BLaER1 (cell line): Measurements from ENCODE around the gene GASK1A.
"Not testable (repeated sequence)": the region's sequence is repeated elsewhere in the genome, so short reads cannot be mapped to it uniquely, and the experiment has no call there.

Source experiments
- H3K27ac ChIP-seq: shearing (Covaris generic); formaldehyde crosslinking; 2 replicates; pipeline ENCODE4 v1.8.1; 2022
- H3K27me3 ChIP-seq: shearing (Covaris generic); formaldehyde crosslinking; 2 replicates; pipeline ENCODE4 v1.8.1; 2022
- H3K36me3 ChIP-seq: shearing (Covaris generic); formaldehyde crosslinking; 2 replicates; pipeline ENCODE4 v1.8.1; 2022
- H3K4me1 ChIP-seq: shearing (Covaris generic); formaldehyde crosslinking; 2 replicates; pipeline ENCODE4 v1.8.1; 2022
- H3K4me2 ChIP-seq: shearing (Covaris generic); formaldehyde crosslinking; 2 replicates; pipeline ENCODE4 v1.8.1; 2022
- H3K4me3 ChIP-seq: shearing (Covaris generic); formaldehyde crosslinking; 2 replicates; pipeline ENCODE4 v1.8.1; 2022
- H3K9ac ChIP-seq: shearing (Covaris generic); formaldehyde crosslinking; 2 replicates; pipeline ENCODE4 v1.8.1; 2022
- H3K9me3 ChIP-seq: shearing (Covaris generic); formaldehyde crosslinking; 2 replicates; pipeline ENCODE4 v1.8.1; 2022
- H4K20me1 ChIP-seq: shearing (Covaris generic); formaldehyde crosslinking; 2 replicates; pipeline ENCODE4 v1.8.1; 2022
- Cebpa-rat ChIP-seq: shearing (Covaris generic); IDR thresholded peaks from 2 replicates; pipeline ENCODE4 v1.8.1; 2022

The GASK1A gene

DNA sequence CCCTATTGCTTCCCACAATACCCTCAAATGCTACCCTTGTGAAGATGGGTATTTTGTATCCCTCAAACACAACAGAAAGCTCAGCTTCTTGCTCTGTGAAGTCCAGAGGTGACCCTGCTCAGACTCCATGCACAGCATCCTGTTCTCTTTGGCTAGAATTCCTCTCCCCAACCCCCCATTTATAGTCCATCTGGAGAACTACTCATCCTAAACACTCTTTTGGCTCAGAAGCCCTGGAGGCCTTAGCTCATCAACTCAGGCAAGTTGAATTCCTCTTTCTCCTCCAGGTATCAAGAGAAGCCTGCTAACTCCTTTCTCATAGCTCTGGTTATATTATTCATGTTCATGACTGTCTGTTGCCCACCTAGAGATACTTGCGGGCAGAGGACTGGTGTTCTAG lies 18.3 kb upstream of the GASK1A start:
- H3K9me3 ChIP-seq = no peaks in the 10 kb centered on the region
- no peaks in the 10 kb centered on the region for H3K36me3 ChIP-seq
- H4K20me1 ChIP-seq = no peaks in the 10 kb centered on the region
- no peak overlapping the region for H3K9ac ChIP-seq
- H3K4me1 ChIP-seq = no peaks in the 10 kb centered on the region
- H3K27me3 ChIP-seq = no peaks in the 10 kb centered on the region
- H3K4me3 ChIP-seq = no peak overlapping the region
- H3K4me2 ChIP-seq = no peak overlapping the region
- no peak for TF ChIP-seq Cebpa-rat
- H3K27ac ChIP-seq = no peak overlapping the region

- H3K4me3 ChIP-seq = no peak overlapping the region
- no peak overlapping the region for H3K27ac ChIP-seq
- no peaks in the 10 kb centered on the region for H3K27me3 ChIP-seq
- no peaks in the 10 kb centered on the region for H4K20me1 ChIP-seq
- no peak overlapping the region for H3K4me2 ChIP-seq
- H3K36me3 ChIP-seq = no peaks in the 10 kb centered on the region
- H3K9me3 ChIP-seq = no peaks in the 10 kb centered on the region
- H3K4me1 ChIP-seq = no peaks in the 10 kb centered on the region
- no peak overlapping the region for H3K9ac ChIP-seq
- TF ChIP-seq Cebpa-rat = no peak
Measured at GRCh38 chr3:42961633-42962032, 17.5 kb upstream of the GASK1A start.

DNA sequence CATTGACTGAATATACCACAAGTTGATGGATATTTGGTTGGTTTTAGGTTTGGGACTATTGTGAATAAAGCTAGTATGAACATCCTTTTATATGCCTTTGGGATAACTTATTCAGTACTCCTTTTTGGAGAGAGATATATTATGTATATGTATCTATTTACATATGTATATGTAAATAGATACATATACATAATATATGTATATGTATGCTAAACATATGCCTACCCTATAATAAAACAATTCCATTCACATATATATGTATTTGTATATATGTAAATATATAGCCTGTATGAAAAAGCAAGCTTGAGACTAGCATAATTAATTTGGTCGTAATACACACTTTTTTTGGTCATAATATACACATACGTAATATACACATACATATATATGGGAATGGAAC lies 15.8 kb upstream of the GASK1A start:
- Histone ChIP-seq H4K20me1 (no peaks in the 10 kb centered on the region), H3K27me3 (no peaks in the 10 kb centered on the region), H3K9me3 (no peaks in the 10 kb centered on the region), H3K9ac (no peak overlapping the region), H3K27ac (no peak overlapping the region), H3K4me3 (no peak overlapping the region), H3K36me3 (no peaks in the 10 kb centered on the region), H3K4me2 (no peak overlapping the region), H3K4me1 (no peaks in the 10 kb centered on the region)
- TF ChIP-seq Cebpa-rat = no peak

DNA sequence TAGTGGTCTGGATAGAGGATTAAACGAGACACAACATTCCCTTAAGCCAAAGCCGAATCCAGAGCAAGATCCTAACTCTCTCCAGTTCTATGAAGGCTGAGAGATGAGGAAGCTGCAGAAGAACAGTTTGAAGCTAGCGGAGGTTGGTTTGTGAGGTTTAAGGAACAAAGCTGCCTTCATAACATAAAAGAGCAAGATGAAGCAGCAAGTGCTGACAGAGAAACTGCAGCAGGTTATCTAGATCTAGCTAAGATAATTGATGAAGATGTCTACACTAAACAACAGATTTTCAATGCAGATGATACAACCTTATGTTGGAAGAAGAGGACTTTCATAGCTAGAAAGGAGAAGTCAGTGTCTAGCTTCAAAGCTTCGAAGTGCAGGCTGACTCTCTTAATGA lies 14.8 kb upstream of the GASK1A start:
- no peak for TF ChIP-seq Cebpa-rat
- Histone ChIP-seq H3K9me3 (no peaks in the 10 kb centered on the region), H4K20me1 (no peaks in the 10 kb centered on the region), H3K36me3 (no peaks in the 10 kb centered on the region), H3K9ac (no peak overlapping the region), H3K4me1 (no peaks in the 10 kb centered on the region), H3K27ac (no peak overlapping the region), H3K4me3 (no peak overlapping the region), H3K27me3 (no peaks in the 10 kb centered on the region), H3K4me2 (no peak overlapping the region)

GRCh38 chr3:42970557-42970956 lies 8.6 kb upstream of the GASK1A start:
- no peaks in the 10 kb centered on the region for H3K27me3 ChIP-seq
- no peak overlapping the region for H3K4me3 ChIP-seq
- H3K9ac ChIP-seq = no peak overlapping the region
- no peaks in the 10 kb centered on the region for H4K20me1 ChIP-seq
- no peaks in the 10 kb centered on the region for H3K4me1 ChIP-seq
- no peak overlapping the region for H3K4me2 ChIP-seq
- no peak for TF ChIP-seq Cebpa-rat
- H3K27ac ChIP-seq = no peak overlapping the region
- no peaks in the 10 kb centered on the region for H3K36me3 ChIP-seq
- H3K9me3 ChIP-seq = peaks cover 29% of the 10 kb centered on the region

DNA sequence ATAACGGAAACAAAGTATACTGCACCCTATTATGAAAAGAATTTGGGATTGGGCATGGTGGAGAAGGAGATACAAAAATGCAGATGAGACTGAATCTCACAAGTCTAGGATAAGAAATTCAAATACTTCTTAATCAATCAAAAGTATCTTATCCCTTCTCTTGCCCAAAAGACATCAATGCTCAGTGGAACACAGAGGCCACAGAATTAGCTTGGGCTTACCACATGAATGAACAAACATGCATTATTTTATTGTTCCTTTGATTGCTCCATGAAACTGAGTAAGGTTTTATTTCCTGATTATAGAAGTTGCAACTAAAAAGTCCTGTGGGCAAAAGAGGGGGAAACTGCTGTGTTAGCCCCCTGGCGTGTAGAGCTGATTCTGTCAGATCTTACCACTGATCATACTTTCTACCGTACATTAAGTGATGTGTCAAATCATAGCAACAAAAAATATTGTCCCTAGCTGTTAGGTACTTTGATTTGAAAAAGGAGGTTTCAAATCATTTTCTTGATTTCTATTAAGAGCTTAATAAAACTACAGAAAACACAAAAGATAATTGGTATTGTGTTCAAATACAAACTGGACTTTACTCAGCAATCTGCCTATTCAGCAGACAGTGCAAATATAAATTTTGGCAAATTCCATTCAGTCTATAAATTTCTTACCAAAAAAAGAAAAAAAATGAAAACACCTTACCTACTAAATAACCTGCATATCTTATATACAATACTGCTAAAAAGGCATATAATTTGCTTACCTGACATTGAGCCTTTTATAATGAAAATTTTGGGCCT lies 7.9 kb upstream of the GASK1A start:
- Histone ChIP-seq H3K27ac (no peak overlapping the region), H3K27me3 (no peaks in the 10 kb centered on the region), H3K4me2 (no peak overlapping the region), H4K20me1 (no peaks in the 10 kb centered on the region), H3K4me3 (no peak overlapping the region), H3K36me3 (no peaks in the 10 kb centered on the region), H3K4me1 (no peaks in the 10 kb centered on the region), H3K9me3 (peaks cover 36% of the 10 kb centered on the region), H3K9ac (no peak overlapping the region)
- no peak for TF ChIP-seq Cebpa-rat

GRCh38 chr3:42974906-42975305 lies 4.2 kb upstream of the GASK1A start:
- Histone ChIP-seq H3K4me1 (peaks cover 10% of the 10 kb centered on the region), H3K9me3 (peaks cover 56% of the 10 kb centered on the region), H3K27me3 (peaks cover 30% of the 10 kb centered on the region)
- H3K27ac ChIP-seq, H3K36me3 ChIP-seq, H3K4me2 ChIP-seq, H4K20me1 ChIP-seq, H3K9ac ChIP-seq, H3K4me3 ChIP-seq: not testable (repeated sequence)

GRCh38 chr3:42975456-42975855 lies 3.7 kb upstream of the GASK1A start:
- peaks cover 56% of the 10 kb centered on the region for H3K9me3 ChIP-seq
- H3K4me1 ChIP-seq = peaks cover 10% of the 10 kb centered on the region
- no peaks in the 10 kb centered on the region for H4K20me1 ChIP-seq
- no peak for TF ChIP-seq Cebpa-rat
- no peak overlapping the region for H3K9ac ChIP-seq
- no peak overlapping the region for H3K4me3 ChIP-seq
- H3K27ac ChIP-seq = no peak overlapping the region
- no peak overlapping the region for H3K4me2 ChIP-seq
- no peaks in the 10 kb centered on the region for H3K36me3 ChIP-seq
- peaks cover 35% of the 10 kb centered on the region for H3K27me3 ChIP-seq

GRCh38 chr3:42975955-42976354 lies 3.2 kb upstream of the GASK1A start:
- Histone ChIP-seq H3K4me3 (no peak overlapping the region), H3K9ac (no peak overlapping the region), H3K36me3 (no peaks in the 10 kb centered on the region), H3K4me2 (no peak overlapping the region), H4K20me1 (no peaks in the 10 kb centered on the region), H3K4me1 (peaks cover 10% of the 10 kb centered on the region), H3K27ac (no peak overlapping the region), H3K27me3 (peaks cover 40% of the 10 kb centered on the region), H3K9me3 (peaks cover 56% of the 10 kb centered on the region)
- no peak for TF ChIP-seq Cebpa-rat

- no peak overlapping the region for H3K4me2 ChIP-seq
- TF ChIP-seq Cebpa-rat = no peak
- H3K4me3 ChIP-seq = no peak overlapping the region
- H4K20me1 ChIP-seq = no peaks in the 10 kb centered on the region
- peaks cover 10% of the 10 kb centered on the region for H3K4me1 ChIP-seq
- peaks cover 30% of the 10 kb centered on the region for H3K9me3 ChIP-seq
- H3K9ac ChIP-seq = no peak overlapping the region
- H3K27me3 ChIP-seq = peaks cover 47% of the 10 kb centered on the region
- no peaks in the 10 kb centered on the region for H3K36me3 ChIP-seq
- no peak overlapping the region for H3K27ac ChIP-seq
Measured at GRCh38 chr3:42980209-42980608, 1.1 kb downstream of the GASK1A start.

GRCh38 chr3:42980909-42981308 lies 1.8 kb downstream of the GASK1A start:
- Histone ChIP-seq H3K9ac (no peak overlapping the region), H3K27me3 (peaks cover 47% of the 10 kb centered on the region)

More at GRCh38 chr3:42980909-42981308, 1.8 kb downstream of the GASK1A start:
- TF ChIP-seq Cebpa-rat = no peak
- no peak overlapping the region for H3K4me3 ChIP-seq
- H3K4me2 ChIP-seq = no peak overlapping the region
- no peaks in the 10 kb centered on the region for H4K20me1 ChIP-seq
- no peak overlapping the region for H3K27ac ChIP-seq
- peaks cover 10% of the 10 kb centered on the region for H3K4me1 ChIP-seq
- no peaks in the 10 kb centered on the region for H3K36me3 ChIP-seq
- H3K9me3 ChIP-seq = peaks cover 23% of the 10 kb centered on the region
